H9 (cell line): ENCODE data around the gene RNF125. TPM values are rescaled to one million over a fixed set of nuclear protein-coding genes. Genes with fewer than 3 reads are reported as not detected.
A peak's percentile ranks its signal among the peaks of the same experiment; 100 is the strongest.

Experiments
- DNase-seq: peaks from one replicate; pipeline ENCODE4 v3.0.0-alpha.2; 2017
- H2AFZ ChIP-seq: one replicate; pipeline ENCODE4 v1.6.1; 2013; ENCODE audit warnings: mild to moderate bottlenecking, low read length, control low read depth, moderate library complexity
- H2AK5ac ChIP-seq: 2 replicates; pipeline ENCODE4 v1.6.1; 2013; ENCODE audit warnings: low read length, control low read depth, mixed read lengths; ENCODE audit not compliant: insufficient read length
- H2BK120ac ChIP-seq: one replicate; pipeline ENCODE4 v1.6.1; 2013; ENCODE audit warnings: low read depth, mild to moderate bottlenecking, low read length, control low read depth, inconsistent platforms; ENCODE audit not compliant: poor library complexity, severe bottlenecking
- H2BK12ac ChIP-seq: 2 replicates; pipeline ENCODE4 v1.6.1; 2013; ENCODE audit warnings: low read length, control low read depth, mixed read lengths, low read depth; ENCODE audit not compliant: insufficient read length
- H2BK15ac ChIP-seq: 2 replicates; pipeline ENCODE4 v1.6.1; 2013; ENCODE audit warnings: low read depth, low read length, control low read depth
- H2BK20ac ChIP-seq: one replicate; pipeline ENCODE4 v1.6.1; 2013; ENCODE audit warnings: low read depth, mild to moderate bottlenecking, low read length, control low read depth, inconsistent platforms; ENCODE audit not compliant: poor library complexity, severe bottlenecking
- H2BK5ac ChIP-seq: 2 replicates; pipeline ENCODE4 v1.6.1; 2013; ENCODE audit warnings: low read length, control low read depth, mixed read lengths; ENCODE audit not compliant: insufficient read length
- H3K14ac ChIP-seq: 2 replicates; pipeline ENCODE4 v1.6.1; 2013; ENCODE audit warnings: low read length, control low read depth; ENCODE audit not compliant: insufficient read depth
- H3K18ac ChIP-seq: 2 replicates; pipeline ENCODE4 v1.6.1; 2013; ENCODE audit warnings: low read depth, mild to moderate bottlenecking, mixed read lengths, low read length, control low read depth; ENCODE audit not compliant: insufficient read length
- H3K23ac ChIP-seq: 2 replicates; pipeline ENCODE4 v1.6.1; 2013; ENCODE audit warnings: low read length, control low read depth, mixed read lengths, low read depth; ENCODE audit not compliant: insufficient read length
- H3K23me2 ChIP-seq: 2 replicates; pipeline ENCODE4 v1.6.1; 2013; ENCODE audit warnings: low read depth, mild to moderate bottlenecking, mixed read lengths, low read length, control low read depth; ENCODE audit not compliant: insufficient read length, poor library complexity, severe bottlenecking
- H3K27ac ChIP-seq: 2 replicates; pipeline ENCODE4 v1.5.1; 2013; ENCODE audit warnings: low read length, control low read depth, mixed read lengths, low read depth; ENCODE audit not compliant: insufficient read length
- H3K27me3 ChIP-seq: 2 replicates; pipeline ENCODE4 v1.6.1; 2013; ENCODE audit warnings: low read length, control low read depth, inconsistent platforms; ENCODE audit not compliant: insufficient read depth
- H3K4ac ChIP-seq: 2 replicates; pipeline ENCODE4 v1.6.1; 2013; ENCODE audit warnings: low read depth, mild to moderate bottlenecking, control low read depth, inconsistent platforms, low read length, moderate library complexity
- H3K4me1 ChIP-seq: 2 replicates; pipeline ENCODE4 v1.6.1; 2013; ENCODE audit warnings: low read length, control low read depth, inconsistent platforms; ENCODE audit not compliant: insufficient read depth
- H3K4me2 ChIP-seq: 2 replicates; pipeline ENCODE4 v1.6.1; 2013; ENCODE audit warnings: low read length, control low read depth, mixed read lengths; ENCODE audit not compliant: insufficient read length, insufficient read depth
- H3K56ac ChIP-seq: 2 replicates; pipeline ENCODE4 v1.6.1; 2013; ENCODE audit warnings: low read depth, mild to moderate bottlenecking, mixed read lengths, low read length, control low read depth; ENCODE audit not compliant: insufficient read length
- H3K79me1 ChIP-seq: 2 replicates; pipeline ENCODE4 v1.6.1; 2013; ENCODE audit warnings: low read depth, mild to moderate bottlenecking, moderate library complexity, low read length, control low read depth, inconsistent platforms; ENCODE audit not compliant: insufficient read depth, poor library complexity, severe bottlenecking
- H3K79me2 ChIP-seq: 2 replicates; pipeline ENCODE4 v1.6.1; 2013; ENCODE audit warnings: low read length, control low read depth, inconsistent platforms; ENCODE audit not compliant: insufficient read depth
- H3K9ac ChIP-seq: 2 replicates; pipeline ENCODE4 v1.6.1; 2013; ENCODE audit warnings: low read length, control low read depth, mixed read lengths; ENCODE audit not compliant: insufficient read length; ENCODE audit errors: extremely low read depth
- H3K9me3 ChIP-seq: one replicate; pipeline ENCODE4 v1.6.1; 2013; ENCODE audit warnings: low read depth, low read length, inconsistent platforms; ENCODE audit not compliant: control insufficient read depth
- H3T11ph ChIP-seq: one replicate; pipeline ENCODE4 v1.6.1; 2013; ENCODE audit warnings: mild to moderate bottlenecking, low read length, control low read depth, inconsistent platforms
- H4K20me1 ChIP-seq: one replicate; pipeline ENCODE4 v1.6.1; 2013; ENCODE audit not compliant: control insufficient read depth, insufficient read length, insufficient read depth
- H4K5ac ChIP-seq: 2 replicates; pipeline ENCODE4 v1.6.1; 2013; ENCODE audit warnings: low read depth, mild to moderate bottlenecking, mixed read lengths, low read length, control low read depth; ENCODE audit not compliant: insufficient read length
- H4K8ac ChIP-seq: replicated peaks from 2 replicates; pipeline ENCODE4 v1.6.1; 2013; ENCODE audit warnings: low read length, control low read depth, mixed read lengths, low read depth; ENCODE audit not compliant: insufficient read length
- H4K91ac ChIP-seq: 2 replicates; pipeline ENCODE4 v1.6.1; 2013; ENCODE audit warnings: low read depth, mild to moderate bottlenecking, moderate library complexity, mixed read lengths, low read length, control low read depth; ENCODE audit not compliant: insufficient read length
- H3K27ac Mint-ChIP-seq, 3 experiments: 2 replicates in 2 of 3; 3 replicates in 1 of 3; pipeline ENCODE4 v1.8.0; 2020 to 2021; ENCODE audit warnings: mixed read lengths in 3 of 3, mild to moderate bottlenecking in 1 of 3, moderate library complexity in 1 of 3
- H3K27me3 Mint-ChIP-seq: 2 replicates; pipeline ENCODE4 v1.8.0; 2021; ENCODE audit warnings: low read depth, mild to moderate bottlenecking, moderate library complexity, mixed read lengths
- H3K36me3 Mint-ChIP-seq, 3 experiments: 2 replicates in 2 of 3; 3 replicates in 1 of 3; pipeline ENCODE4 v1.8.0; 2020 to 2021; ENCODE audit warnings: low read depth in 3 of 3, mixed read lengths in 3 of 3; ENCODE audit not compliant: insufficient read depth in 1 of 3
- H3K4me1 Mint-ChIP-seq, 2 experiments: 2 replicates each; pipeline ENCODE4 v1.8.0; 2020; ENCODE audit warnings: mixed read lengths in 2 of 2
- H3K4me3 Mint-ChIP-seq, 2 experiments: 2 replicates in 1 of 2; 3 replicates in 1 of 2; pipeline ENCODE4 v1.8.0; 2020 to 2021; ENCODE audit warnings: mild to moderate bottlenecking in 2 of 2, mixed read lengths in 2 of 2, moderate library complexity in 1 of 2
- H3K9me3 Mint-ChIP-seq, 2 experiments: 2 replicates in 1 of 2; 3 replicates in 1 of 2; pipeline ENCODE4 v1.8.0; 2020; ENCODE audit warnings: mild to moderate bottlenecking in 2 of 2, mixed read lengths in 2 of 2, moderate library complexity in 1 of 2
- WGBS: extraction: QIAGEN DNeasy Blood & Tissue Kit; methylation state at CpG from one replicate; pipeline ENCODE4 v1.1.7; 2013; ENCODE audit warnings: missing lambda C conversion rate, low lambda C conversion rate, mixed read lengths; ENCODE audit not compliant: insufficient read length; ENCODE audit errors: extremely low coverage; 5-methylcytosine and 5-hydroxymethylcytosine counted together
- total RNA-seq: library from RNA; stranded (reverse); gene quantifications from 2 replicates; pipeline ENCODE4 v1.2.1, GENCODE V29; 2021
- TF ChIP-seq, protein P1 (sequence below): fragments of 200-600 bp; sonication (generic); conservative IDR thresholded peaks from 3 replicates; pipeline ENCODE4 v1.8.0; 2021; ENCODE audit warnings: antibody characterized with exemption, mild to moderate bottlenecking

Gene RNF125
- total RNA-seq, 1 experiment from 2014 or later: 8.3 TPM

DNA sequence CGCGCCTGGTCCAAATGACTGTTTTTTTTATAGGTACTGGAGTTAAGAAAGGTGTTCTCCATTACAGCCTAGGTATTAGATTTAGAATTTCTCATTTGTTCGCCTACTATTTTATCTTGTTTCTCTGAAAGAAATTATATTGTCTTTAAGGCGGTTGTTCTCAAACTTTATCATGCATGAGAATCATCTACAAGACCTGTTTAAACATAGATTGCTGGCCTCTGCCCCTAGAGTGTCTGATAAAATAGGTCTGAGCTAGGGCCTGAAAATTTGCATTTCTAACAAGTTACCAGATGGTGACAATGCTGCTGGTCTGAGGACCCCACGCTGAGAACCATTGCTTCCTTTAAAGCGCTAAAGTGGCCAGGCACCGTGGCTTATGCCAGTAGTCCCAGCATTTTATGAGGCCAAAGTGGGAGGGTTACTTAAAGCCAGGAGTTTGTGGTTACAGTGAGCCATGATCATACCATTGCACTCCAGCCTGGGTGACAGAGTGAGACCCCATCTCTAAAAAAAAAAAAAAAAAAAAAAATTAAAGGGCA, 39.1 kb downstream of the RNF125 start:
- no peak overlapping the region for H3K4me2 ChIP-seq
- DNase-seq: peak; percentile 51
- peaks cover 0 to 7% (median 5%) of the 10 kb centered on the region in 3 experiments; a peak in 4 of 7 replicates for H3K36me3 Mint-ChIP-seq
- no peak overlapping the region for H4K8ac ChIP-seq
- H4K91ac ChIP-seq: no peak overlapping the region
- H3K9me3 ChIP-seq: no peaks in the 10 kb centered on the region
- H3K4me3 Mint-ChIP-seq: no peak overlapping the region; a peak in 1 of 5 replicates
- no peak overlapping the region for H3K27ac ChIP-seq
- H2BK12ac ChIP-seq: no peak overlapping the region
- H2AK5ac ChIP-seq: no peak overlapping the region
- H3K23ac ChIP-seq: no peak overlapping the region
- no peaks in the 10 kb centered on the region for H3K27me3 Mint-ChIP-seq
- no peak overlapping the region for H2BK20ac ChIP-seq
- no peaks in the 10 kb centered on the region for H3K23me2 ChIP-seq
- no peak overlapping the region for H3K18ac ChIP-seq
- H3K4me1 Mint-ChIP-seq: peaks cover 27 to 28% of the 10 kb centered on the region in 2 experiments
- no peaks in the 10 kb centered on the region for H3K79me1 ChIP-seq
- H3K9me3 Mint-ChIP-seq: no peaks in the 10 kb centered on the region
- no peaks in the 10 kb centered on the region for H3K79me2 ChIP-seq
- no peak overlapping the region for H3K14ac ChIP-seq
- no peak overlapping the region for H3K56ac ChIP-seq
- no peak overlapping the region for H2AFZ ChIP-seq
- H2BK15ac ChIP-seq: no peak overlapping the region
- peak overlapping the region in 1 of 3 experiments; percentile 79; a peak in 1 of 7 replicates for H3K27ac Mint-ChIP-seq
- H4K5ac ChIP-seq: no peak overlapping the region
- TF ChIP-seq, protein P1, sequence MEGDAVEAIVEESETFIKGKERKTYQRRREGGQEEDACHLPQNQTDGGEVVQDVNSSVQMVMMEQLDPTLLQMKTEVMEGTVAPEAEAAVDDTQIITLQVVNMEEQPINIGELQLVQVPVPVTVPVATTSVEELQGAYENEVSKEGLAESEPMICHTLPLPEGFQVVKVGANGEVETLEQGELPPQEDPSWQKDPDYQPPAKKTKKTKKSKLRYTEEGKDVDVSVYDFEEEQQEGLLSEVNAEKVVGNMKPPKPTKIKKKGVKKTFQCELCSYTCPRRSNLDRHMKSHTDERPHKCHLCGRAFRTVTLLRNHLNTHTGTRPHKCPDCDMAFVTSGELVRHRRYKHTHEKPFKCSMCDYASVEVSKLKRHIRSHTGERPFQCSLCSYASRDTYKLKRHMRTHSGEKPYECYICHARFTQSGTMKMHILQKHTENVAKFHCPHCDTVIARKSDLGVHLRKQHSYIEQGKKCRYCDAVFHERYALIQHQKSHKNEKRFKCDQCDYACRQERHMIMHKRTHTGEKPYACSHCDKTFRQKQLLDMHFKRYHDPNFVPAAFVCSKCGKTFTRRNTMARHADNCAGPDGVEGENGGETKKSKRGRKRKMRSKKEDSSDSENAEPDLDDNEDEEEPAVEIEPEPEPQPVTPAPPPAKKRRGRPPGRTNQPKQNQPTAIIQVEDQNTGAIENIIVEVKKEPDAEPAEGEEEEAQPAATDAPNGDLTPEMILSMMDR: no peak
- no peak overlapping the region for H3K9ac ChIP-seq
- H3T11ph ChIP-seq: no peak overlapping the region
- H3K4me1 ChIP-seq: peaks cover 3% of the 10 kb centered on the region; the same call in 1 of the 2 replicates
- H2BK120ac ChIP-seq: no peak overlapping the region
- H3K27me3 ChIP-seq: no peaks in the 10 kb centered on the region
- H2BK5ac ChIP-seq: no peak overlapping the region
- H3K4ac ChIP-seq: no peak overlapping the region
- no peaks in the 10 kb centered on the region for H4K20me1 ChIP-seq
- no CpG with 5 or more reads among the region's 7 CpGs for WGBS
